Large intestine (tissue), 3 donors: ENCODE measurements around the gene ACO1. TPM values are rescaled to one million over a fixed set of nuclear protein-coding genes. Genes with fewer than 3 reads are reported as not detected.

Source experiments
- DNase-seq, 2 donors: peaks; one replicate each; pipeline versions ENCODE4 v3.0.0 to v3.0.0-alpha.2; 2013
- H3K27ac ChIP-seq: one replicate; pipeline ENCODE4 v1.5.1; 2013; ENCODE audit warnings: low read length
- H3K27me3 ChIP-seq: 2 replicates; pipeline ENCODE4 v1.6.1; 2013; ENCODE audit warnings: low read length; ENCODE audit not compliant: control insufficient read depth, insufficient read depth
- H3K36me3 ChIP-seq: 2 replicates; pipeline ENCODE4 v1.6.1; 2013; ENCODE audit warnings: low read length; ENCODE audit not compliant: control insufficient read depth, insufficient read depth
- H3K4me1 ChIP-seq: one replicate; pipeline ENCODE4 v1.6.1; 2013; ENCODE audit warnings: low read length; ENCODE audit not compliant: control insufficient read depth, insufficient read depth
- H3K4me3 ChIP-seq: one replicate; pipeline ENCODE4 v1.5.1; 2013; ENCODE audit warnings: low read length
- H3K9me3 ChIP-seq: one replicate; pipeline ENCODE4 v1.6.1; 2013; ENCODE audit warnings: mild to moderate bottlenecking, low read depth, low read length, moderate library complexity; ENCODE audit not compliant: control insufficient read depth
- whole genome bisulfite sequencing: methylation state at CpG from one replicate; pipeline ENCODE4 v1.1.5; 2013; ENCODE audit warnings: low lambda C conversion rate; ENCODE audit not compliant: insufficient coverage; 5-methylcytosine and 5-hydroxymethylcytosine counted together
- polyA plus RNA-seq: library from polyadenylated mRNA; unstranded; fragments of 120-200 nt; gene quantifications from one replicate; pipeline ENCODE4 v1.2.1, GENCODE V29; 2013

Gene ACO1
- polyA plus RNA-seq, 1 donor: 94.0 TPM

GRCh38 chr9:32434892-32435291, 50.4 kb downstream of the ACO1 start:
- no peak overlapping the region for H3K27ac ChIP-seq
- 100% methylated on average over 3 of the region's 6 CpGs for WGBS
- H3K4me1 ChIP-seq: no peaks in the 10 kb centered on the region
- H3K36me3 ChIP-seq: peaks cover 81% of the 10 kb centered on the region
- no peaks in the 10 kb centered on the region for H3K27me3 ChIP-seq
- no peaks in the 10 kb centered on the region for H3K9me3 ChIP-seq
- H3K4me3 ChIP-seq: no peak overlapping the region
- peak; percentile 7 to 20 for DNase-seq

DNA sequence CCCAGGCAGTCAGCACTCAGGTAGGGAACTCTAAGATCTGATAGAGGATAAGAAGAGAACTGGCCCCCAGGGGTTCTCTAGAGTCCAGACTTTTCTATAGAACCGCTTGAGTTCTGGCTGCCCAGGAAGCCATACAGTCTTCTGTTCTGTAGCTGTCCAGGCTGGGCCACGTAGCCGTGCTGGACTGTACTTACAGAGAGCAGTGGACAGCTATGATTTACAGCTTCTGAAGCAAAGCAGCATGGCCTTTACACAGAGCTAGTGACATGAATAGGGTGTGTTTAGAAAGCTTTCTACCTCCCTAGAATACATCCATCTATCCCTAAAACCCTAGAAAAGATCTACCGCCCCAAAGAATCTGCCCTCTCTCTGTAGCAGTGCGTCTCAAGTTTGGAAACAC, 57.2 kb downstream of the ACO1 start:
- H3K4me1 ChIP-seq: no peaks in the 10 kb centered on the region
- no CpG with 5 or more reads among the region's 5 CpGs for WGBS
- no peak for DNase-seq
- H3K27ac ChIP-seq: no peak overlapping the region
- H3K9me3 ChIP-seq: no peaks in the 10 kb centered on the region
- H3K36me3 ChIP-seq: peaks cover 39% of the 10 kb centered on the region
- H3K27me3 ChIP-seq: no peaks in the 10 kb centered on the region
- H3K4me3 ChIP-seq: no peak overlapping the region

DNA sequence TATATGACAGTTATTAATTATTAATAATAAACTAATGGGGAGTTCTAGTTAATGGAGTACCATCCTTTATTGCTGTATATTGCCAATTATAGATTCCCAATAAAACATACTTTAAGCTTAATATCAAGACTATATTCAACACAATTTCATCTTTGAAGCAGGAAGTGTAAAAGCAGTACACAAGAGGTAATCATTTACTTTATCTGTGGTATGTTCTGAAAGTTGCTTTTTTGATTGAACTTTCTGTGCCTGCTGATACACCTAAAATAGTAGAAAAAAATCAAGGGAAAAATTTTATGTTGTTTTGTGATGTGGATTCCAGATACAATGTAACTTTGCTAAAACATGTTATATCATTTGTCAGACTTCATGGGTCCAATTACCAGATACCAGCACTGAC, 58.0 kb downstream of the ACO1 start:
- Histone ChIP-seq H3K27me3 (no peaks in the 10 kb centered on the region), H3K36me3 (peaks cover 35% of the 10 kb centered on the region), H3K9me3 (no peaks in the 10 kb centered on the region), H3K4me1 (no peaks in the 10 kb centered on the region), H3K4me3 (no peak overlapping the region), H3K27ac (no peak overlapping the region)
- DNase-seq: no peak

GRCh38 chr9:32449969-32450368, 65.5 kb downstream of the ACO1 start:
- Histone ChIP-seq H3K27ac (no peak overlapping the region), H3K27me3 (no peaks in the 10 kb centered on the region), H3K36me3 (peaks cover 67% of the 10 kb centered on the region), H3K4me3 (no peak overlapping the region), H3K4me1 (no peaks in the 10 kb centered on the region), H3K9me3 (no peaks in the 10 kb centered on the region)
- no peak for DNase-seq
- WGBS: no CpG with 5 or more reads among the region's 6 CpGs

DNA sequence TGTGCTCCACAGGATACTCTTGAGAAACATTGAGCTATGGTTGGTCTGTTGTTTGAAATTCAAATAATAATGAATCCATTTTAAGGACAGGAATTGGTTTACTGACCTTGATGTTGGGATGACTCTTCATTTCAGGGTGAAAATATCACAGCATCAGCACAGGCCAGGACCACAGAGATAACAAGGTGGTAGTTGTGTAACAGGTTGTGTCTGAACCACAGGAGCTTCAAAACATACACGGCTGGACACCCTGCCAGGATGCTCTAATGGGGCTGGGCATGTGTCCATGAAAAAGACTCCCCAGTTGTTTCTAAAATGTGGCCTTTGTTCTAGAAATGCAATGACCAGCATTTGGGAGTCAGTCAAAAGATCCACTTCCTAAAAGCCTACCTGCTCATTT, 69.8 kb downstream of the ACO1 start:
- Histone ChIP-seq H3K9me3 (no peaks in the 10 kb centered on the region), H3K36me3 (peaks cover 64% of the 10 kb centered on the region), H3K27ac (no peak overlapping the region), H3K4me3 (no peak overlapping the region), H3K4me1 (no peaks in the 10 kb centered on the region), H3K27me3 (no peaks in the 10 kb centered on the region)
- no CpG with 5 or more reads among the region's 1 CpG for WGBS
- DNase-seq: no peak

DNA sequence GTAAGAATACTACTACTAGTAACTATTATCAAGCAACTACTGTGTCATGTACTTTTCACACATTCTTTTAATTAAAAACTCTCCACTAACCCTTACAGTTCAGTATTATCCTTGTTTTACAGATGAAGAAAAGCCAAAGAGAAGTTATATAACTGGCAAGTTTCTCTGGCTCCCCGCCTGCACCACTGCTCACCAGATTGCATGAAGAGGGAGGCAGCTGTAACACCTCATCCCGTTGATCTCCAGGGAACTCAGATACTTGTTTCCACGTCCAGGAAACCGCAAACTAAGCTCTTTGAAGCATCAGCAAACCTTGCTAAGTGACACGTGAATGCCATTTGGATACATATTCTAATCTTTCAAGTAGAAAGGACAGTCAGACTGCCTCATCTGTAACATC, 71.3 kb downstream of the ACO1 start:
- Histone ChIP-seq H3K36me3 (peaks cover 49% of the 10 kb centered on the region), H3K27ac (no peak overlapping the region)
- WGBS: 100% methylated on average over 1 of the region's 5 CpGs

GRCh38 chr9:32456564-32456963, 72.1 kb downstream of the ACO1 start:
- no peaks in the 10 kb centered on the region for H3K4me1 ChIP-seq
- no peaks in the 10 kb centered on the region for H3K27me3 ChIP-seq
- no peak overlapping the region for H3K27ac ChIP-seq
- WGBS: 100% methylated on average over 1 of the region's 1 CpG
- H3K9me3 ChIP-seq: no peaks in the 10 kb centered on the region
- no peak for DNase-seq
- no peak overlapping the region for H3K4me3 ChIP-seq
- peaks cover 41% of the 10 kb centered on the region for H3K36me3 ChIP-seq

More for the DNA sequence above, 71.3 kb downstream of the ACO1 start:
- H3K27me3 ChIP-seq: no peaks in the 10 kb centered on the region
- H3K9me3 ChIP-seq: no peaks in the 10 kb centered on the region
- DNase-seq: no peak
- H3K4me1 ChIP-seq: no peaks in the 10 kb centered on the region
- no peak overlapping the region for H3K4me3 ChIP-seq

GRCh38 chr9:32463500-32464293, 79.3 kb downstream of the ACO1 start:
- no peaks in the 10 kb centered on the region for H3K4me1 ChIP-seq
- 100% methylated on average over 1 of the region's 5 CpGs for WGBS
- H3K27me3 ChIP-seq: no peaks in the 10 kb centered on the region
- no peak for DNase-seq
- H3K27ac ChIP-seq: no peak overlapping the region
- no peaks in the 10 kb centered on the region for H3K9me3 ChIP-seq
- H3K36me3 ChIP-seq: peaks cover 12% of the 10 kb centered on the region
- H3K4me3 ChIP-seq: no peak overlapping the region

- DNase-seq: no peak
- H3K36me3 ChIP-seq: peaks cover 19% of the 10 kb centered on the region
These were observed 84.3 kb downstream of the ACO1 start for GRCh38 chr9:32468740-32469139.

GRCh38 chr9:32472344-32472743, 87.9 kb downstream of the ACO1 start:
- H3K4me1 ChIP-seq: no peaks in the 10 kb centered on the region
- no peak overlapping the region for H3K27ac ChIP-seq
- 100% methylated on average over 2 of the region's 3 CpGs for WGBS
- no peak for DNase-seq
- H3K27me3 ChIP-seq: no peaks in the 10 kb centered on the region
- H3K4me3 ChIP-seq: no peak overlapping the region
- H3K9me3 ChIP-seq: no peaks in the 10 kb centered on the region
- H3K36me3 ChIP-seq: peaks cover 26% of the 10 kb centered on the region

More at GRCh38 chr9:32468740-32469139, 84.3 kb downstream of the ACO1 start:
- no peaks in the 10 kb centered on the region for H3K27me3 ChIP-seq
- no peak overlapping the region for H3K27ac ChIP-seq
- WGBS: 100% methylated on average over 1 of the region's 1 CpG
- no peaks in the 10 kb centered on the region for H3K4me1 ChIP-seq
- H3K9me3 ChIP-seq: no peaks in the 10 kb centered on the region
- H3K4me3 ChIP-seq: no peak overlapping the region

DNA sequence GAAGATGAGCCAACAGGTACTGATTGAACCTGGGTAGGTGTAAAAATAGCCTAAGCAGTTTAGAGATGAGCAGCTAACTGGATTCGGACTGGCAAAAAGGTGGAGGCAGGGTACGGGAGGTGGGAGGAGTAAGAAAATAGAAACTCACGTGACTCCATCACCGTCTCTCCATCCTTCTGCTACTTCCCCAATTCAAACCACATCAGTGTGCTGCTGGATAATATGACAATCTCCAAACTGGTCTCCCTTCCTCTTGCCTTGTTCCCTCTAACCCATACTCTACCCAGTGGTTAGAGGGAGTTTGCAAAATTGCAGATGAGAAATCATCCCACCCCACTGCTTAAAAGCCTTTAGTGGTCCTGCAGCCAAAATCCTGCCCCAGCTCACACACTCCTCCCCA, 98.9 kb downstream of the ACO1 start:
- Histone ChIP-seq H3K9me3 (no peaks in the 10 kb centered on the region), H3K4me1 (no peaks in the 10 kb centered on the region), H3K36me3 (peaks cover 50% of the 10 kb centered on the region), H3K27ac (no peak overlapping the region), H3K27me3 (no peaks in the 10 kb centered on the region), H3K4me3 (no peak overlapping the region)
- WGBS: 95% methylated on average over 2 of the region's 4 CpGs
- no peak for DNase-seq
